Naive thymus-derived CD8-positive, alpha-beta T cell (primary cell): ENCODE data around the gene PTH2R. TPM values are rescaled to one million over a fixed set of nuclear protein-coding genes. Genes with fewer than 3 reads are reported as not detected.
"Not testable (repeated sequence)": the region's sequence is repeated elsewhere in the genome, so short reads cannot be mapped to it uniquely, and the experiment has no call there.

Experiments used
- ATAC-seq, 2 donors: fragments of 150-1000 bp; cut with Tn5 transposase in 1 of 2; sonication (Bioruptor Pico), chemical (Tn5 transposase) in 1 of 2; 1 replicate in 1 of 2; 2 replicates in 1 of 2; pipeline ENCODE4 v1.10.0; 2021; ENCODE audit warnings: mild to moderate bottlenecking in 2 of 2, moderate library complexity in 2 of 2
- POLR2A ChIA-PET: fragments of 350-600 bp; sonication (Branson Sonifier 250); formaldehyde crosslinking; loops from one replicate; lab custom pipeline; 2021; ENCODE audit warnings: antibody characterized with exemption; lab: Charles Lee
- DNase-seq, 10 donors: peaks; one replicate each; pipeline versions ENCODE4 v3.0.0 to v3.0.0-alpha.2; 2020 to 2022
- H3K27ac Mint-ChIP-seq, 10 donors: one replicate each; pipeline ENCODE4 v1.8.0; 2020 to 2022; ENCODE audit warnings: mild to moderate bottlenecking in 10 of 10, mixed read lengths in 10 of 10, moderate library complexity in 4 of 10, inconsistent platforms in 1 of 10
- H3K27me3 Mint-ChIP-seq, 5 donors: one replicate each; pipeline ENCODE4 v1.8.0; 2021 to 2022; ENCODE audit warnings: mixed read lengths in 5 of 5
- H3K36me3 Mint-ChIP-seq, 3 donors: one replicate each; pipeline ENCODE4 v1.8.0; 2020 to 2022; ENCODE audit warnings: mixed read lengths in 3 of 3, mild to moderate bottlenecking in 2 of 3, inconsistent platforms in 1 of 3
- H3K4me1 Mint-ChIP-seq, 4 donors: one replicate each; pipeline ENCODE4 v1.8.0; 2021 to 2022; ENCODE audit warnings: mixed read lengths in 4 of 4
- H3K4me3 Mint-ChIP-seq, 10 donors: one replicate each; pipeline ENCODE4 v1.8.0; 2020 to 2022; ENCODE audit warnings: mild to moderate bottlenecking in 10 of 10, mixed read lengths in 10 of 10, moderate library complexity in 6 of 10, inconsistent platforms in 1 of 10
- H3K9me3 Mint-ChIP-seq, 9 donors: one replicate each; pipeline ENCODE4 v1.8.0; 2020 to 2022; ENCODE audit warnings: mixed read lengths in 9 of 9, mild to moderate bottlenecking in 3 of 9, inconsistent platforms in 1 of 9, moderate library complexity in 1 of 9
- polyA plus RNA-seq, 3 donors: library from polyadenylated mRNA; unstranded; fragments of 300-500 nt; fragmentation: Illumina TruSeq; gene quantifications; one replicate each; pipeline ENCODE4 v1.2.3, GENCODE V29; 2021
- total RNA-seq, 8 experiments: library from RNA in 2 of 8; stranded (reverse) in 2 of 8; gene quantifications; one replicate each; pipeline ENCODE4 v1.2.3 and lab custom pipeline; 2021 to 2026

Gene PTH2R
- total and polyA plus RNA-seq, 5 experiments from 2014 or later: 0.09 to 0.25 TPM; not detected in 3

DNA sequence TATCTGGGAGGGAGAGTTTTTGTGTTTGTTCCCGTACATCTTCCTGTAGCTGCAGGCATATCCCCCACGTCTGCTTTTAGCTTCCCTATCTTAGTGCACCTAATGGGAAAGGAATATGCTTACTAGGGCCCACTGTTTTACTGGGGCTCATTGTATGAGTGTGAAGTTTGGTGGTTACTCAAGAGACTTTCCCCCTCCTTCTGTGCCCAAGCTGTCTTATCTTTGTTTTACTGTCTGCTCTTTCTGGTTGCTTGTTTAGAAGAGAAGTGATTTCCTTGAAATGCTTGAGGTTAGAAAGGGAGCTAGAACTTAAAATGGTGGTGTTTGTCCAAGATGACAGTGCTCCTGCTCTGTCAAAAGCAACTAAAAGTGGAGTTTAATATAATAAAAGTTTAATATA is 7.3 kb downstream of the PTH2R start:
- POLR2A ChIA-PET: no interaction called here
- Mint-ChIP-seq H3K4me1 (no peaks in the 10 kb centered on the region), H3K9me3 (peaks cover 0 to 4% (median 0%) of the 10 kb centered on the region in 9 donors), H3K36me3 (no peaks in the 10 kb centered on the region), H3K4me3 (no peak overlapping the region), H3K27me3 (peaks cover 10 to 36% (median 19%) of the 10 kb centered on the region in 5 donors), H3K27ac (no peak overlapping the region)
- no peak for ATAC-seq
- DNase-seq: no peak

GRCh38 chr2:208415255-208415654 is 8.7 kb downstream of the PTH2R start:
- H3K27ac Mint-ChIP-seq: no peak overlapping the region
- no peak overlapping the region for H3K4me3 Mint-ChIP-seq
- peaks cover 7 to 23% (median 13%) of the 10 kb centered on the region in 5 donors for H3K27me3 Mint-ChIP-seq
- H3K36me3 Mint-ChIP-seq: no peaks in the 10 kb centered on the region
- no peaks in the 10 kb centered on the region for H3K4me1 Mint-ChIP-seq
- DNase-seq (no peak), ATAC-seq (no peak)
- peaks cover 0 to 11% (median 0%) of the 10 kb centered on the region in 9 donors for H3K9me3 Mint-ChIP-seq
- POLR2A ChIA-PET: no interaction called here

DNA sequence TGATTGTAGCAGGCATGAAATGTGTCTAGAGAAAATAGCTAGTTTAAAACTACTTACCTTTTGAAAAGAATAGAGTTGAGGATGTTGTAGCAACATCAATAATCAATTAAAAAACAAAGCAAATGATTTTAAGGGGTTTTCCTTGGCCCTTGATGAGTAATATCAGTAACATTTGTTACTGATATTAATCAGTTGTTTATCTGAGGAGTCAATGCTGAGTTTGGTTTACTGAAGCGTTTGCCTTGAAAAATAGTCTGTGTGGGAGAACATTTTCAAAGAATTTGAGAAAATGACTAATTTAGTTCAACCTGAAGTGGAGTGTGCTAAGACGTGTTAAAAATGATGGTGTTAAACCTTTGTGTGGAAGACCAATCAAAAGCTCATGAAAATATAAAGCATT is 9.3 kb downstream of the PTH2R start:
- ATAC-seq (no peak), DNase-seq (no peak)
- peaks cover 0 to 13% (median 0%) of the 10 kb centered on the region in 9 donors for H3K9me3 Mint-ChIP-seq
- H3K36me3 Mint-ChIP-seq: no peaks in the 10 kb centered on the region
- H3K27ac Mint-ChIP-seq: no peak overlapping the region
- POLR2A ChIA-PET: no interaction called here
- peaks cover 2 to 16% (median 8%) of the 10 kb centered on the region in 5 donors for H3K27me3 Mint-ChIP-seq
- no peaks in the 10 kb centered on the region for H3K4me1 Mint-ChIP-seq
- H3K4me3 Mint-ChIP-seq: no peak overlapping the region

DNA sequence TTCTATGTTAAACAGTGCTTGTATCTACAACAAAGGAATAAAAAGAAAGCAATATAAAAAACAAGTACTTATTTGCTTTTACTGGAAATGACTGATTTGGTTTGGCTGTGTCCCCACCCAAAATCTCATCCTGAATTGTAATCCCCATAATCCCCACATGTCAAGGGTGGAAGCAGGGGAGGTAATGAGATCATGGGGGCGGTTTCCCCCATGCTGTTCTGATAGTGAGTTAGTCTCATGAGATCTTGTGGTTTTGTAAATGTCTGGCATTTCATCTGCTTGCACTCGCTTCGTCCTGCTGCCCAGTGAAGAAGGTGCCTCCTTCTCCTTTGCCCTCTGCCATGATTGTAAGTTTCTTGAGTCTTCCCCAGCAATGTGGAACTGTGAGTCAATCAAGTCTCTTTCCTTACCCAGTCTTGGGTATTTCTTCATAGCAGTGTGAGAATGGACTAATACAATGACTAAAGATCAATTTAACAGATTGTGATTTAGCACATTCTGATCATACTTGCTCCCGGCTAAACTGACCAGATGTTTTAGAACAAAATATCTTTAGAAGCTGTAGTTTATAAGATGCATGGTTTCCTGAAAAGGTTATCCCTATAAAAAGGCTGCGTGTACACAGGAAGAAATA is 19.9 kb downstream of the PTH2R start:
- POLR2A ChIA-PET: no interaction called here
- H3K4me1 Mint-ChIP-seq: no peaks in the 10 kb centered on the region
- H3K27ac Mint-ChIP-seq: no peak overlapping the region
- H3K27me3 Mint-ChIP-seq: peaks cover 2 to 8% (median 6%) of the 10 kb centered on the region in 5 donors
- H3K4me3 Mint-ChIP-seq: no peak overlapping the region
- DNase-seq (no peak), ATAC-seq (no peak)
- H3K36me3 Mint-ChIP-seq: peaks cover 0 to 10% (median 0%) of the 10 kb centered on the region in 3 donors
- H3K9me3 Mint-ChIP-seq: peaks cover 0 to 18% (median 9%) of the 10 kb centered on the region in 9 donors

DNA sequence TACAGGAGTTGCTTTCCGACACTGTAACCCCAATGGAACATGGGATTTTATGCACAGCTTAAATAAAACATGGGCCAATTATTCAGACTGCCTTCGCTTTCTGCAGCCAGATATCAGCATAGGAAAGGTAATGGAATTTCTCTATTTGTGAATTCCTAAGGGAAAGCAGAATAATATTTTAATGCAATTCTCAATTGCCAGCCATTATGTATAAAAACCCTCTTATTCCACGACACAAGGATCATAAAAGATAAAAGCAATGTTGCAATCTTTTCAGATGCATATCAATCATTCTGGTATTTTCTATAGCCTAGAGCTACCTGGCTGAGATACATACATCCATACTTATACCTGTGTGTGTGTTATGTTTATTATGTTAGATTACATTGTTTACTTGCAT is 31.2 kb downstream of the PTH2R start:
- H3K27ac Mint-ChIP-seq: no peak overlapping the region

GRCh38 chr2:208440716-208441115 is 34.1 kb downstream of the PTH2R start:
- ATAC-seq (peak in 1 of 2 donors; percentile 5), DNase-seq (no peak)
- no peak overlapping the region for H3K4me3 Mint-ChIP-seq
- peaks cover 0 to 13% (median 5%) of the 10 kb centered on the region in 5 donors for H3K27me3 Mint-ChIP-seq
- no peak overlapping the region for H3K27ac Mint-ChIP-seq
- no peaks in the 10 kb centered on the region for H3K4me1 Mint-ChIP-seq
- no peaks in the 10 kb centered on the region for H3K36me3 Mint-ChIP-seq
- H3K9me3 Mint-ChIP-seq: no peaks in the 10 kb centered on the region
- POLR2A ChIA-PET: no interaction called here

More for the DNA sequence above, 31.2 kb downstream of the PTH2R start:
- Mint-ChIP-seq H3K4me1 (no peaks in the 10 kb centered on the region), H3K4me3 (no peak overlapping the region), H3K36me3 (peaks cover 0 to 2% (median 0%) of the 10 kb centered on the region in 3 donors), H3K9me3 (peaks cover 0 to under 1% (median 0%) of the 10 kb centered on the region in 9 donors), H3K27me3 (peaks cover 8 to 23% (median 9%) of the 10 kb centered on the region in 5 donors)
- POLR2A ChIA-PET: no interaction called here
- ATAC-seq (no peak), DNase-seq (no peak)

DNA sequence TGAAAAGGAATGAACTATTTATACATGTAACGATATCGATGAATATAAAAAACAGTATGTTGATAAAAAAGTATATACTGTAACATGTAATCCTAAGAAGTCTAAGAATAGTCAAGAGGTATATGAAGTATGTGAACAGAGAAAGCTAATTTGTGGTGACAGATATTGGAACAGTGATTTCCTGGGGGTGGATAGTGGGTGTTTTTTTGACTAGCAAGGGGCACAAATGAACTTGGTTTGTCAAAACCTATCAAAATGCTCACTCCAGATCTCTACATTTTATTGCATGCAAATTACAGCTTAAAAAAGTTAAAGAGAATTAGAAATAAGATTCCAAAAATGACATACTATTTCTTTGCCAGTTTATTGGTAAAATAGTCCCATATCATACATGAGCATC is 35.4 kb downstream of the PTH2R start:
- no peak for DNase-seq
- H3K4me3 Mint-ChIP-seq: no peak overlapping the region
- H3K9me3 Mint-ChIP-seq: no peaks in the 10 kb centered on the region
- H3K27me3 Mint-ChIP-seq: peaks cover 0 to 13% (median 3%) of the 10 kb centered on the region in 5 donors
- ATAC-seq: no peak
- H3K27ac Mint-ChIP-seq: no peak overlapping the region
- POLR2A ChIA-PET: no interaction called here
- no peaks in the 10 kb centered on the region for H3K4me1 Mint-ChIP-seq
- no peaks in the 10 kb centered on the region for H3K36me3 Mint-ChIP-seq

- POLR2A ChIA-PET, H3K27me3 Mint-ChIP-seq, DNase-seq, H3K36me3 Mint-ChIP-seq, H3K4me3 Mint-ChIP-seq, H3K9me3 Mint-ChIP-seq, H3K27ac Mint-ChIP-seq, H3K4me1 Mint-ChIP-seq, ATAC-seq: not testable (repeated sequence)
These were observed 40.9 kb downstream of the PTH2R start for GRCh38 chr2:208447447-208447846.

DNA sequence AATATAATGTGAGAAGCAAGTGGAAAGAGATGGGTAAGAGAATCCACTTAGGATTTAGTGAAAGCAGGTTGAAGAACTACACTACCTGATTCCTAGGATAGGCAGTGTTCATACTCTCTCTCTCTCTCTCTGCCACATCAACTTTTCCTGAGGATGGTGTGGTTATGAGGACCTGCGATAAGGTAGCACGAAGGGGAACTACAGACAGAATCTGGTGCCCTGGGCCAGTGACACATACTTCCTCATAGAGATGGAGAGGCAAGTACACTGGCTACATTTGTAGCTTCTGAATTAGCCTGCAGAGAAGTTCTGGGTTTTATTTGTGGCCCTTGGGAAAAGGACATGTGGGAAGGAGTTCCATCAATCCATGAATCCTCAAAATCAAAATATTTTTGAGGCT is 44.5 kb downstream of the PTH2R start:
- H3K9me3 Mint-ChIP-seq: no peaks in the 10 kb centered on the region
- H3K27ac Mint-ChIP-seq: no peak overlapping the region
- no peak for DNase-seq

DNA sequence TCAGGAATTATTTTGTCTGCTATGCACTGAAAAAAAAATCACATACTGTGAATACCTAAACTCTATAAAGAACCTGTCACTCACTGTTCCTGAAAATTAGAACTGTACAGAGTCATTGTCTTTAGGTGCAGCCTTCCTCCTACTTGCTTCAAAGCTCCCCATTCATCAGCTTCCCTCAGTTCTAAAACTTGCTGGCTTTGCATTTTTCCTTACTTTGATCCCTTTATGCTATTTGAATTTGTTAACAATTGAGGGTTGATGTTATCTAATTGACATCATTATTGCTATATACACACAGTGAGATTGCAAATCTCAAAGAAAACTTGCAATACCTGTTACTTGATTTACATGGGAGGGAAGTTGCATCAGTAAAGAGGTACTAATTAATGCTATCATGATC is 48.3 kb downstream of the PTH2R start:
- POLR2A ChIA-PET: no interaction called here

More for the DNA sequence above, 44.5 kb downstream of the PTH2R start:
- Mint-ChIP-seq H3K27me3 (no peaks in the 10 kb centered on the region), H3K4me3 (no peak overlapping the region), H3K36me3 (no peaks in the 10 kb centered on the region), H3K4me1 (no peaks in the 10 kb centered on the region)
- ATAC-seq: no peak
- POLR2A ChIA-PET: no interaction called here

DNA sequence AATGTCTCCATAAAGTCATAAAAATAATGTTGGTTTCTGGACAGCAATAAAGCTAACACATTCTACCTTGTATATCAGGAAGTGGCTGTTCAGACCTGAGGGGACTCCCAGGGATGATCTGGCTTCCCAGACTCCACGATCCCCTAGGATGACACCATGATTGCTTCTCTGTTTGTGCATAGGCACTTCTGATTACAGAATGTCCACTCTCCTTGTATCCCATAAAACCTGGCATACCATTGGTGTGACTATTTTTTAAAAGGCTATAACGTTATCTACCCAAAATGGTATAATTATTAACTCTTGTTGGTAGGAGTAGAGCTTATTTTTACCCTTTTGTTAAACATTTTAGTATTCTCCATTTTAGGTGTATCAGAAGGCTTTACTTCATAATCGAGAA is 57.1 kb downstream of the PTH2R start:
- Mint-ChIP-seq H3K27ac (no peak overlapping the region), H3K36me3 (no peaks in the 10 kb centered on the region), H3K9me3 (no peaks in the 10 kb centered on the region), H3K4me1 (no peaks in the 10 kb centered on the region), H3K27me3 (peaks cover under 1 to 6% (median 2%) of the 10 kb centered on the region in 5 donors), H3K4me3 (no peak overlapping the region)
- DNase-seq (no peak), ATAC-seq (no peak)
- POLR2A ChIA-PET: no interaction called here

More for the DNA sequence above, 48.3 kb downstream of the PTH2R start:
- ATAC-seq: no peak
- H3K36me3 Mint-ChIP-seq: no peaks in the 10 kb centered on the region
- H3K4me3 Mint-ChIP-seq: no peak overlapping the region
- no peaks in the 10 kb centered on the region for H3K9me3 Mint-ChIP-seq
- H3K27me3 Mint-ChIP-seq: peaks cover 0 to 8% (median 4%) of the 10 kb centered on the region in 5 donors
- H3K4me1 Mint-ChIP-seq: no peaks in the 10 kb centered on the region
- DNase-seq: no peak
- no peak overlapping the region for H3K27ac Mint-ChIP-seq

DNA sequence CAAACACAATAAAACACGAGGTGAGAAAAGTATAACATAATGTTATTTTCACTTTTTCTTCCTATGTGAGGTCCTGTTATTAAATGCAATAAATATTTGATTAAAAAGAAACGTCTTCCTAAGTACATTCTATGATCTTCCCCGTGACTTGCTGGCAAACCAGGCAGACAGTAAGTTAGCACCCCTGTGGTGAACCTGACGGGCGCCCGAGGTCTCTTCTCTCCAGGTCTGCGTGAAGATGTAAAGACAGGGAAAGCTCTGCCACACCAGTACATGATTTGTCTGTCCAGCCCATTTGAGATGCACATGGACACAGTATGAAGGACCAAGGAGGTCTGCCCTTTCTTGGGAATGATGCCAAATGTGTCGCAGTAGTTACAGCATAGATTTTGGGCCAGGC is 57.6 kb downstream of the PTH2R start:
- no peak for DNase-seq
- Mint-ChIP-seq H3K36me3 (no peaks in the 10 kb centered on the region), H3K9me3 (no peaks in the 10 kb centered on the region), H3K27ac (no peak overlapping the region), H3K4me1 (no peaks in the 10 kb centered on the region), H3K4me3 (no peak overlapping the region), H3K27me3 (peaks cover 0 to 4% (median 1%) of the 10 kb centered on the region in 5 donors)
- POLR2A ChIA-PET: no interaction called here
- no peak for ATAC-seq

DNA sequence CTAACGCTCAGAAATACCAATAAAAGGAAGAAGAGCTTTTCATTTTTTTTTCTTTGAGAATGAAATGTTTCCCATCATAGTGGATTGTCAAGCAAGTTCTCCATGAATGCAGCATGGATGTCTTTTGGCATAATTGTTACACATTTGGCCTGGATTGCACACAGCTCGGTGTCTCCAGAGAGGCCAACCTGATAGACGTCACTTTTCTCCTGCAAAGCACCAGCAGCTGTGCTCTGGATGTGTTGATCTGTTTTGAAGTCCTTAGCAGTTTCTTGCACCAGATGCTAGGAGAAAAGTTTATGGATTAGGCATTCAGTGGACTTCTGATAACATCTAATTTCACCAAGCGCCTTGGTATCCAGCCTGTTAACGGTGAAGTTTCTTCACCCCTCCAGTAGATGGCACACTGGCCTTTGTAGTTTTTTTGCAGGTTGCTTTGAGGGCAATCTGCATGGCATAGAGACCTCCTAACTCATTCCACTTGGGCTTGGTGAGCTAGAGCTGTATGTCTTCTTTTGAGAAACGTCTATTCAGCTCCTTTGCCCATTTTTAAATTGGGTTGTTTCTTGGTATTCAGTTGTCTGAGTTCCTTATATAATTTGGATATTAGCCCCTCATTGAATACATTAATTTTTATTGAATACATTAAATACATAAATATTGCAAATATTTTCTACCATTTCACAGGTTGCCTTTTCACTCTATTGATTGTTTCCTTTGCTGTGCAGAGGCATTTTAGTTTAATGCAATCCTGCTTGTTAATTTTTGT is 59.7 kb downstream of the PTH2R start:
- H3K4me1 Mint-ChIP-seq: no peaks in the 10 kb centered on the region
- POLR2A ChIA-PET: no interaction called here
- H3K27me3 Mint-ChIP-seq: peaks cover 0 to 8% (median 0%) of the 10 kb centered on the region in 5 donors
- H3K27ac Mint-ChIP-seq: no peak overlapping the region
- H3K9me3 Mint-ChIP-seq: peaks cover 0 to 8% (median 0%) of the 10 kb centered on the region in 9 donors
- DNase-seq (no peak), ATAC-seq (no peak)
- no peaks in the 10 kb centered on the region for H3K36me3 Mint-ChIP-seq
- no peak overlapping the region for H3K4me3 Mint-ChIP-seq
